GM12891 (cell line): Measurements from ENCODE around the gene DHRS1.

Experiments used
- POLR2A ChIP-seq: IDR thresholded peaks from 2 replicates; pipeline ENCODE4 v1.6.1; 2011; ENCODE audit warnings: low read depth, low read length, control low read depth
- POLR2AphosphoS5 ChIP-seq: IDR thresholded peaks from 2 replicates; pipeline ENCODE4 v1.6.1; 2011; ENCODE audit warnings: low read depth, low read length, control low read depth
- POU2F2 ChIP-seq: IDR thresholded peaks from 2 replicates; pipeline ENCODE4 v1.6.1; 2011; ENCODE audit warnings: low read depth, mild to moderate bottlenecking, control low read depth, low read length, moderate library complexity
- SPI1 ChIP-seq: IDR thresholded peaks from 2 replicates; pipeline ENCODE4 v1.6.1; 2011; ENCODE audit warnings: low read depth, low read length, control low read depth

- TF ChIP-seq POU2F2 = no peak
- TF ChIP-seq POLR2A = no peak
- TF ChIP-seq SPI1 = no peak
- no peak for TF ChIP-seq POLR2AphosphoS5
These were observed 707 bp downstream of the DHRS1 start for GRCh38 chr14:24298892-24299254.
